Loucy (cell line): ENCODE results near the gene ARRB1.

Experiments used
- CTCF ChIP-seq: fragments of 200-600 bp; sonication (generic); conservative IDR thresholded peaks from 2 replicates; pipeline ENCODE4 v1.5.1; 2014; ENCODE audit warnings: mild to moderate bottlenecking, antibody characterized with exemption, low read length
- EZH2phosphoT487 ChIP-seq: fragments of 200-600 bp; IDR thresholded peaks from 2 replicates; pipeline ENCODE4 v1.6.1; 2018; ENCODE audit warnings: antibody characterized with exemption, mild to moderate bottlenecking, moderate library complexity, borderline replicate concordance

GRCh38 chr11:75260396-75261170, 90.9 kb downstream of the ARRB1 start:
- TF ChIP-seq CTCF (no peak), EZH2phosphoT487 (no peak)
